OCI-LY3 (cell line): ENCODE measurements around the gene BTBD9.

Experiments
- EZH2phosphoT487 ChIP-seq: fragments of 200-600 bp; shearing (Covaris generic); IDR thresholded peaks from 2 replicates; pipeline ENCODE4 v1.6.1; 2018; ENCODE audit warnings: antibody characterized with exemption, mixed run types, low read depth
- TF ChIP-seq, protein P1 (sequence below): fragments of 200-600, 300-600 bp; sonication (generic); IDR thresholded peaks from 2 replicates; pipeline ENCODE4 v1.5.1; 2014; ENCODE audit warnings: antibody characterized with exemption, low read length, low read depth

DNA sequence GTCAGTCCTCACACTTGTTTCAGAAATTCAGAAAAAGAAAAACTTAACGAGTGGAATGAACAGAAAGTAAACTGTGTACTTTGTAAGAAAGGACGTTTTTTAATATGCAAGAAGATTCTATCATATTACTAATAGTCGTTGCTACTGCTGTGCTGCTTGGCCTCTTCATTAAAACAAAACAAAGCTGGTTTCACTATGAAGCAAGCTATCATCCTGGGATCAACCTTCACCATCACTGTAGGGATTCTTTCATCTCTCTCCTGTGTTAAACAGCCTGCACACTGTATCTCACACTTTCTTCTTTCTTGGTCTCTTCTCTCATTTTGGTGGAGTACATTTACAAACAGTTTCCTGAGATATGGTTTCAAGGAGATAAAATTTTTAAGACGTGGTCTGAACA lies 284.2 kb downstream of the BTBD9 start:
- TF ChIP-seq, protein P1, sequence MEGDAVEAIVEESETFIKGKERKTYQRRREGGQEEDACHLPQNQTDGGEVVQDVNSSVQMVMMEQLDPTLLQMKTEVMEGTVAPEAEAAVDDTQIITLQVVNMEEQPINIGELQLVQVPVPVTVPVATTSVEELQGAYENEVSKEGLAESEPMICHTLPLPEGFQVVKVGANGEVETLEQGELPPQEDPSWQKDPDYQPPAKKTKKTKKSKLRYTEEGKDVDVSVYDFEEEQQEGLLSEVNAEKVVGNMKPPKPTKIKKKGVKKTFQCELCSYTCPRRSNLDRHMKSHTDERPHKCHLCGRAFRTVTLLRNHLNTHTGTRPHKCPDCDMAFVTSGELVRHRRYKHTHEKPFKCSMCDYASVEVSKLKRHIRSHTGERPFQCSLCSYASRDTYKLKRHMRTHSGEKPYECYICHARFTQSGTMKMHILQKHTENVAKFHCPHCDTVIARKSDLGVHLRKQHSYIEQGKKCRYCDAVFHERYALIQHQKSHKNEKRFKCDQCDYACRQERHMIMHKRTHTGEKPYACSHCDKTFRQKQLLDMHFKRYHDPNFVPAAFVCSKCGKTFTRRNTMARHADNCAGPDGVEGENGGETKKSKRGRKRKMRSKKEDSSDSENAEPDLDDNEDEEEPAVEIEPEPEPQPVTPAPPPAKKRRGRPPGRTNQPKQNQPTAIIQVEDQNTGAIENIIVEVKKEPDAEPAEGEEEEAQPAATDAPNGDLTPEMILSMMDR: no peak
- TF ChIP-seq EZH2phosphoT487: no peak
